OCI-LY7 (cell line): ENCODE results near the gene PLPPR4.

ENCODE experiments used
- EZH2phosphoT487 ChIP-seq: fragments of 200-600 bp; sonication (generic); IDR thresholded peaks from 2 replicates; pipeline ENCODE4 v1.6.1; 2018; ENCODE audit warnings: low read depth, borderline replicate concordance, mild to moderate bottlenecking, mixed run types, antibody characterized with exemption, low read length, moderate library complexity, mixed read lengths
- TF ChIP-seq, protein P1 (sequence below): fragments of 200-600 bp; sonication (generic); conservative IDR thresholded peaks from 2 replicates; pipeline ENCODE4 v1.5.1; 2014; ENCODE audit warnings: mild to moderate bottlenecking, antibody characterized with exemption, low read length, moderate library complexity, mixed read lengths

DNA sequence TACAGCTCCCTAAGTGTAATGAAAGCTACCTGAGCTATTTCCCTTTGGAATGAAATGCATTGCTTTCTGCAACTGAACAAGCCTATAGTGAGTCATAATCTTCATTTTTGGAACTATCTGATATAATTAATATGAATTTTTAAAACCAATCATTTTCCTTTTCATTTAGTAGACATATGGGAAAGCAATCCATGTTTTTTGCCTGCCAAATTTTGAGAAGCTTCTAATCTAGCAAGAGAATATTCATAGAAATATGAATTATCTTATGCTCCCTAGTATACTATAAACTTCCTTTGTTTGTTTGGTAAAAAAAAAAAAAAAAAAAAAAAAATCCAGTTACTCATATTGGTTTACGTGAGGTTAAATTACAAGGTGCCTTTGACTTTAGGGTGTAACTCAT, 68.3 kb downstream of the PLPPR4 start:
- TF ChIP-seq, protein P1, sequence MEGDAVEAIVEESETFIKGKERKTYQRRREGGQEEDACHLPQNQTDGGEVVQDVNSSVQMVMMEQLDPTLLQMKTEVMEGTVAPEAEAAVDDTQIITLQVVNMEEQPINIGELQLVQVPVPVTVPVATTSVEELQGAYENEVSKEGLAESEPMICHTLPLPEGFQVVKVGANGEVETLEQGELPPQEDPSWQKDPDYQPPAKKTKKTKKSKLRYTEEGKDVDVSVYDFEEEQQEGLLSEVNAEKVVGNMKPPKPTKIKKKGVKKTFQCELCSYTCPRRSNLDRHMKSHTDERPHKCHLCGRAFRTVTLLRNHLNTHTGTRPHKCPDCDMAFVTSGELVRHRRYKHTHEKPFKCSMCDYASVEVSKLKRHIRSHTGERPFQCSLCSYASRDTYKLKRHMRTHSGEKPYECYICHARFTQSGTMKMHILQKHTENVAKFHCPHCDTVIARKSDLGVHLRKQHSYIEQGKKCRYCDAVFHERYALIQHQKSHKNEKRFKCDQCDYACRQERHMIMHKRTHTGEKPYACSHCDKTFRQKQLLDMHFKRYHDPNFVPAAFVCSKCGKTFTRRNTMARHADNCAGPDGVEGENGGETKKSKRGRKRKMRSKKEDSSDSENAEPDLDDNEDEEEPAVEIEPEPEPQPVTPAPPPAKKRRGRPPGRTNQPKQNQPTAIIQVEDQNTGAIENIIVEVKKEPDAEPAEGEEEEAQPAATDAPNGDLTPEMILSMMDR = no peak
- no peak for TF ChIP-seq EZH2phosphoT487
